Measurements from ENCODE around the gene FLYWCH1. TPM values are rescaled to one million over a fixed set of nuclear protein-coding genes. Genes with fewer than 3 reads are reported as not detected.

FLYWCH1 gene
- total and polyA plus RNA-seq, 2 donors (not counting 1 experiment from before 2014, with no cell fraction given) = 78.3 to 120 TPM

- H3K9ac ChIP-seq (ENCODE audit: low read length) = no peak overlapping the region
- H3K36me3 ChIP-seq (replicated peaks in 1 of 2; ENCODE audit: control extremely low read depth in 1 of 2, control insufficient read depth in 1 of 2, extremely low read depth in 1 of 2, insufficient read depth in 2 of 2, low read length in 1 of 2) = peaks cover 0 to 3% of the 10 kb centered on the region in 2 experiments
- H3K4me3 Mint-ChIP-seq = no peak overlapping the region
- no peak overlapping the region for H3K4me3 ChIP-seq (ENCODE audit: control extremely low read depth in 1 of 5, extremely low read depth in 1 of 5, insufficient read depth in 1 of 5, low read depth in 2 of 5, low read length in 4 of 5)
- no peaks in the 10 kb centered on the region for H3K79me2 ChIP-seq (ENCODE audit: control insufficient read depth, insufficient read depth, low read length)
- WGBS (ENCODE audit: insufficient coverage) = 67% methylated on average over 15 of the region's 16 CpGs
- no peaks in the 10 kb centered on the region for H3K4me1 Mint-ChIP-seq
- CTCF ChIA-PET = interaction anchor here (3.2 kb wide), 1 partner anchor 11 kb away, joined by 9 read pairs; no protein-coding TSS in a partner anchor
- H3K27me3 ChIP-seq (replicated peaks in 1 of 4; ENCODE audit: control extremely low read depth in 1 of 4, control insufficient read depth in 3 of 4, insufficient read depth in 4 of 4, low read length in 3 of 4) = peaks cover 0 to 13% (median 1%) of the 10 kb centered on the region in 4 experiments
- ATAC-seq (ENCODE audit: low read depth) (no peak), DNase-seq (no peak)
- no peaks in the 10 kb centered on the region for H3K9me3 ChIP-seq (ENCODE audit: control extremely low read depth in 1 of 3, control insufficient read depth in 2 of 3, insufficient read depth in 1 of 3, low read length in 2 of 3)
- H3K4me2 ChIP-seq (replicated peaks; ENCODE audit: low read depth, low read length, poor library complexity, severe bottlenecking) = no peak overlapping the region
- no peaks in the 10 kb centered on the region for H3K9me3 Mint-ChIP-seq (ENCODE audit: insufficient read depth)
- H3K27ac ChIP-seq (ENCODE audit: low read length in 2 of 2) = no peak overlapping the region
- POLR2A ChIA-PET = no interaction called here
- no peaks in the 10 kb centered on the region for H4K20me1 ChIP-seq (ENCODE audit: control insufficient read depth, insufficient read depth, low read length, poor library complexity, severe bottlenecking)
- no peaks in the 10 kb centered on the region for H3K27me3 Mint-ChIP-seq
- TF ChIP-seq EZH2 (IDR thresholded peaks at IDR 0.05; ENCODE audit: borderline replicate concordance, insufficient read depth, low read depth, low read length, poor library complexity, severe bottlenecking) = no peak
- TF ChIP-seq CTCF (IDR thresholded peaks at IDR 0.05) = no peak
- H3K27ac Mint-ChIP-seq = no peak overlapping the region
- intact Hi-C loops (cut with micrococcal nuclease) = no loop called here
- no peak overlapping the region for H2AFZ ChIP-seq (ENCODE audit: insufficient read depth, low read depth, low read length, poor library complexity, severe bottlenecking)
- peaks cover 10 to 20% of the 10 kb centered on the region in 2 donors for H3K4me1 ChIP-seq (ENCODE audit: control insufficient read depth in 2 of 2, insufficient read depth in 2 of 2, low read length in 2 of 2)
These were observed 39.0 kb downstream of the FLYWCH1 start for GRCh38 chr16:2950773-2951172.

- ATAC-seq (ENCODE audit: low read depth) (no peak), DNase-seq (no peak)
- no peak overlapping the region for H3K4me3 Mint-ChIP-seq
- Histone ChIP-seq H3K27me3 (replicated peaks in 1 of 4; ENCODE audit: control extremely low read depth in 1 of 4, control insufficient read depth in 3 of 4, insufficient read depth in 4 of 4, low read length in 3 of 4) (peaks cover 0 to 28% (median 5%) of the 10 kb centered on the region in 4 experiments), H3K27ac (ENCODE audit: low read length in 2 of 2) (no peak overlapping the region), H3K79me2 (ENCODE audit: control insufficient read depth, insufficient read depth, low read length) (no peaks in the 10 kb centered on the region), H2AFZ (ENCODE audit: insufficient read depth, low read depth, low read length, poor library complexity, severe bottlenecking) (no peak overlapping the region), H3K4me1 (ENCODE audit: control insufficient read depth in 2 of 2, insufficient read depth in 2 of 2, low read length in 2 of 2) (peaks cover 13 to 26% of the 10 kb centered on the region in 2 donors), H3K4me3 (ENCODE audit: control extremely low read depth in 1 of 5, extremely low read depth in 1 of 5, insufficient read depth in 1 of 5, low read depth in 2 of 5, low read length in 4 of 5) (no peak overlapping the region), H3K9me3 (ENCODE audit: control extremely low read depth in 1 of 3, control insufficient read depth in 2 of 3, insufficient read depth in 1 of 3, low read length in 2 of 3) (peaks cover 0 to 3% (median 0%) of the 10 kb centered on the region in 3 donors), H4K20me1 (ENCODE audit: control insufficient read depth, insufficient read depth, low read length, poor library complexity, severe bottlenecking) (no peaks in the 10 kb centered on the region), H3K4me2 (replicated peaks; ENCODE audit: low read depth, low read length, poor library complexity, severe bottlenecking) (no peak overlapping the region), H3K9ac (ENCODE audit: low read length) (no peak overlapping the region), H3K36me3 (replicated peaks in 1 of 2; ENCODE audit: control extremely low read depth in 1 of 2, control insufficient read depth in 1 of 2, extremely low read depth in 1 of 2, insufficient read depth in 2 of 2, low read length in 1 of 2) (peaks cover 0 to 3% of the 10 kb centered on the region in 2 experiments)
- TF ChIP-seq EZH2 (IDR thresholded peaks at IDR 0.05; ENCODE audit: borderline replicate concordance, insufficient read depth, low read depth, low read length, poor library complexity, severe bottlenecking) (no peak), CTCF (IDR thresholded peaks at IDR 0.05) (no peak)
- H3K27me3 Mint-ChIP-seq = peaks cover 14% of the 10 kb centered on the region
- H3K4me1 Mint-ChIP-seq = no peaks in the 10 kb centered on the region
- intact Hi-C loops (cut with micrococcal nuclease) = no loop called here
- no peak overlapping the region for H3K27ac Mint-ChIP-seq
- no peaks in the 10 kb centered on the region for H3K9me3 Mint-ChIP-seq (ENCODE audit: insufficient read depth)
- POLR2A ChIA-PET = interaction anchor here (0.6 to 0.7 kb wide), 3 partner anchors 623 to 1474 kb away, joined by 3 to 5 read pairs (median 4); partner anchors contain the start of gene HAGH
- whole genome bisulfite sequencing (ENCODE audit: insufficient coverage) = 63% methylated on average over 11 of the region's 11 CpGs
- CTCF ChIA-PET = interaction anchor here (0.9 to 3.2 kb wide), 2 partner anchors 9 to 26 kb away, joined by 4 to 9 read pairs; no protein-coding TSS in a partner anchor
These were observed 40.9 kb downstream of the FLYWCH1 start for GRCh38 chr16:2952679-2953078.

Data from B cell (primary cell).